Measurements from ENCODE around the gene CMIP.
A peak's percentile ranks its signal among the peaks of the same experiment; 100 is the strongest.

The CMIP gene

GRCh38 chr16:81496742-81497141 lies 52.1 kb downstream of the CMIP start:
- DNase-seq = no peak

- no peak for DNase-seq
Observed at GRCh38 chr16:81497690-81498089, 53.1 kb downstream of the CMIP start.

- DNase-seq = no peak
Observed at GRCh38 chr16:81498351-81498750, 53.7 kb downstream of the CMIP start.

GRCh38 chr16:81499576-81500380 lies 55.2 kb downstream of the CMIP start:
- no peak for DNase-seq

- DNase-seq = no peak
Observed at GRCh38 chr16:81500833-81501521, 56.4 kb downstream of the CMIP start.

GRCh38 chr16:81502396-81503070 lies 57.9 kb downstream of the CMIP start:
- DNase-seq = no peak

- DNase-seq = no peak
Observed at GRCh38 chr16:81505011-81505661, 60.5 kb downstream of the CMIP start.

- no peak for DNase-seq
Observed at GRCh38 chr16:81509404-81509803, 64.8 kb downstream of the CMIP start.

GRCh38 chr16:81510016-81510415 lies 65.4 kb downstream of the CMIP start:
- no peak for DNase-seq

GRCh38 chr16:81511371-81511770 lies 66.8 kb downstream of the CMIP start:
- DNase-seq = peak; percentile 80

GRCh38 chr16:81513204-81514040 lies 68.8 kb downstream of the CMIP start:
- no peak for DNase-seq

- DNase-seq = no peak
Observed at GRCh38 chr16:81514041-81514559, 69.5 kb downstream of the CMIP start.

GRCh38 chr16:81514568-81515258 lies 70.1 kb downstream of the CMIP start:
- no peak for DNase-seq

GRCh38 chr16:81515281-81515680 lies 70.7 kb downstream of the CMIP start:
- no peak for DNase-seq

- no peak for DNase-seq
Observed at GRCh38 chr16:81515721-81516120, 71.1 kb downstream of the CMIP start.

- DNase-seq = no peak
Observed at GRCh38 chr16:81516478-81517149, 72.0 kb downstream of the CMIP start.

- DNase-seq = no peak
Observed at GRCh38 chr16:81517150-81517499, 72.5 kb downstream of the CMIP start.

- peak; percentile 67 for DNase-seq
Observed at GRCh38 chr16:81517629-81518438, 73.2 kb downstream of the CMIP start.

GRCh38 chr16:81518439-81518757 lies 73.8 kb downstream of the CMIP start:
- no peak for DNase-seq
